Measurements from ENCODE around the gene SH2D6. TPM values are rescaled to one million over a fixed set of nuclear protein-coding genes. Genes with fewer than 3 reads are reported as not detected.

SH2D6 gene
- total and polyA plus RNA-seq, 2 donors (not counting 1 experiment from before 2014, with no cell fraction given), result 0.27 to 1.6 TPM

DNA sequence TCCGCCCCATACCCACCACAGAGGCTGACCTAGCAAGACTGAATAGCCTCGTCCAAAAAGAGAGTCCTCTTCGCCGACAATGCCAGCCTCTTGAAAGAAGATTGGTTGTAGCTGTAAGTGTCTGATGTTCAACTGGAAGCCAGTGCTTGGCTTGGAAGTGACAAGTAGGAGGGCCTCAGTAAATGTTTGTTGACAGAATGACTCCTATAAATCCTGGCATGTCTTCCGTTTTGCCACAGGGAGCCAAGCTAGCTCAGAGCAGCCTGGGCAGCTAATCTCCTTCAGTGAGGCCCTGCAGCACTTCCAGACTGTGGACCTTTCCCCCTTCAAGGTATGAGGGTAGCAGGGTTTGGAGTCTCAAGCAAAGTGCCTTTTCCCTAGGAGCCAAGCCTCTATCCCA is 49.0 kb upstream of the SH2D6 start:
- H3K79me2 ChIP-seq (ENCODE audit: control insufficient read depth, insufficient read depth, low read length), result no peaks in the 10 kb centered on the region
- Mint-ChIP-seq H3K4me3 (no peak overlapping the region), H3K9me3 (ENCODE audit: insufficient read depth) (no peaks in the 10 kb centered on the region), H3K4me1 (no peaks in the 10 kb centered on the region), H3K27me3 (no peaks in the 10 kb centered on the region), H3K27ac (no peak overlapping the region)
- no peaks in the 10 kb centered on the region for H3K4me1 ChIP-seq (ENCODE audit: control insufficient read depth in 2 of 2, insufficient read depth in 2 of 2, low read length in 2 of 2)
- no peaks in the 10 kb centered on the region for H3K27me3 ChIP-seq (replicated peaks in 1 of 4; ENCODE audit: control extremely low read depth in 1 of 4, control insufficient read depth in 3 of 4, insufficient read depth in 4 of 4, low read length in 3 of 4)
- no peak overlapping the region for H3K9ac ChIP-seq (ENCODE audit: low read length)
- ChIA-PET POLR2A (no interaction called here), CTCF (interaction anchor here (0.8 kb wide), 1 partner anchor 183 kb away, joined by 3 read pairs; no protein-coding TSS in a partner anchor)
- TF ChIP-seq, protein P1, sequence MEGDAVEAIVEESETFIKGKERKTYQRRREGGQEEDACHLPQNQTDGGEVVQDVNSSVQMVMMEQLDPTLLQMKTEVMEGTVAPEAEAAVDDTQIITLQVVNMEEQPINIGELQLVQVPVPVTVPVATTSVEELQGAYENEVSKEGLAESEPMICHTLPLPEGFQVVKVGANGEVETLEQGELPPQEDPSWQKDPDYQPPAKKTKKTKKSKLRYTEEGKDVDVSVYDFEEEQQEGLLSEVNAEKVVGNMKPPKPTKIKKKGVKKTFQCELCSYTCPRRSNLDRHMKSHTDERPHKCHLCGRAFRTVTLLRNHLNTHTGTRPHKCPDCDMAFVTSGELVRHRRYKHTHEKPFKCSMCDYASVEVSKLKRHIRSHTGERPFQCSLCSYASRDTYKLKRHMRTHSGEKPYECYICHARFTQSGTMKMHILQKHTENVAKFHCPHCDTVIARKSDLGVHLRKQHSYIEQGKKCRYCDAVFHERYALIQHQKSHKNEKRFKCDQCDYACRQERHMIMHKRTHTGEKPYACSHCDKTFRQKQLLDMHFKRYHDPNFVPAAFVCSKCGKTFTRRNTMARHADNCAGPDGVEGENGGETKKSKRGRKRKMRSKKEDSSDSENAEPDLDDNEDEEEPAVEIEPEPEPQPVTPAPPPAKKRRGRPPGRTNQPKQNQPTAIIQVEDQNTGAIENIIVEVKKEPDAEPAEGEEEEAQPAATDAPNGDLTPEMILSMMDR (IDR thresholded peaks at IDR 0.05), result no peak
- no peak for TF ChIP-seq EZH2 (IDR thresholded peaks at IDR 0.05; ENCODE audit: borderline replicate concordance, insufficient read depth, low read depth, low read length, poor library complexity, severe bottlenecking)
- H3K4me3 ChIP-seq (ENCODE audit: control extremely low read depth in 1 of 5, extremely low read depth in 1 of 5, insufficient read depth in 1 of 5, low read depth in 2 of 5, low read length in 4 of 5), result no peak overlapping the region
- H3K4me2 ChIP-seq (replicated peaks; ENCODE audit: low read depth, low read length, poor library complexity, severe bottlenecking), result no peak overlapping the region
- H3K27ac ChIP-seq (ENCODE audit: low read length in 2 of 2), result no peak overlapping the region
- intact Hi-C loops (cut with micrococcal nuclease), result no loop called here
- ATAC-seq (ENCODE audit: low read depth), result no peak
- H3K9me3 ChIP-seq (ENCODE audit: control extremely low read depth in 1 of 3, control insufficient read depth in 2 of 3, insufficient read depth in 1 of 3, low read length in 2 of 3), result no peaks in the 10 kb centered on the region
- H4K20me1 ChIP-seq (ENCODE audit: control insufficient read depth, insufficient read depth, low read length, poor library complexity, severe bottlenecking), result no peaks in the 10 kb centered on the region
- peaks cover 0 to 9% of the 10 kb centered on the region in 2 experiments for H3K36me3 ChIP-seq (replicated peaks in 1 of 2; ENCODE audit: control extremely low read depth in 1 of 2, control insufficient read depth in 1 of 2, extremely low read depth in 1 of 2, insufficient read depth in 2 of 2, low read length in 1 of 2)
- no peak overlapping the region for H2AFZ ChIP-seq (ENCODE audit: insufficient read depth, low read depth, low read length, poor library complexity, severe bottlenecking)
- no peak for DNase-seq
- WGBS (ENCODE audit: insufficient coverage), result 93% methylated on average over 4 of the region's 5 CpGs

DNA sequence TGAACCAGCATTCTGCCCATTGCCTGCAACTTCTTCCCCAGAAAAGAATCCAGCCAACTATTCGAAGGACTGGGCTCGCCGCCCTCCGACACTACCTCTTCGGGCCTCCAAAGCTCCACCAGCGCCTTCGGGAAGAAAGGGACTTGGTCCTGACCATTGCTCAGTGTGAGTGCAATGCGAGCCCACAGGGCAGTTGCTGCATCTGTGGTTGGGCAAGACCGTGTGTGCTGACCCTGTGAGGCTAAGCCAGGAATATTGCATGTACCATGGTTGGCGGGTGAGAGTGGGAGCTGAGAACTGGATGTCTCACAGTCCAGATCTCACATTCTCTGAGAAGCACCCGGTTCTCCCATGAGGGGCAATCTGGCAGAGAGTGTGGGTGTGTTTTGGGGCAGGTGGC is 47.5 kb upstream of the SH2D6 start:
- intact Hi-C loops (cut with micrococcal nuclease), result no loop called here
- no peak overlapping the region for H3K27ac Mint-ChIP-seq
- no peaks in the 10 kb centered on the region for H3K4me1 ChIP-seq (ENCODE audit: control insufficient read depth in 2 of 2, insufficient read depth in 2 of 2, low read length in 2 of 2)
- no peak for DNase-seq
- no peaks in the 10 kb centered on the region for H4K20me1 ChIP-seq (ENCODE audit: control insufficient read depth, insufficient read depth, low read length, poor library complexity, severe bottlenecking)
- no peaks in the 10 kb centered on the region for H3K4me1 Mint-ChIP-seq
- H3K4me3 ChIP-seq (ENCODE audit: control extremely low read depth in 1 of 5, extremely low read depth in 1 of 5, insufficient read depth in 1 of 5, low read depth in 2 of 5, low read length in 4 of 5), result no peak overlapping the region
- H3K79me2 ChIP-seq (ENCODE audit: control insufficient read depth, insufficient read depth, low read length), result no peaks in the 10 kb centered on the region
- no peak overlapping the region for H3K4me2 ChIP-seq (replicated peaks; ENCODE audit: low read depth, low read length, poor library complexity, severe bottlenecking)
- 94% methylated on average over 10 of the region's 11 CpGs for WGBS (ENCODE audit: insufficient coverage)
- no peak overlapping the region for H3K9ac ChIP-seq (ENCODE audit: low read length)
- H3K27me3 Mint-ChIP-seq, result no peaks in the 10 kb centered on the region
- ChIA-PET CTCF (interaction anchor here (0.6 to 1.3 kb wide), 4 partner anchors 15 to 181 kb away, joined by 3 read pairs; no protein-coding TSS in a partner anchor), POLR2A (no interaction called here)
- TF ChIP-seq, protein P1 (IDR thresholded peaks at IDR 0.05), result no peak
- no peak for TF ChIP-seq EZH2 (IDR thresholded peaks at IDR 0.05; ENCODE audit: borderline replicate concordance, insufficient read depth, low read depth, low read length, poor library complexity, severe bottlenecking)
- H3K9me3 Mint-ChIP-seq (ENCODE audit: insufficient read depth), result no peaks in the 10 kb centered on the region
- H3K9me3 ChIP-seq (ENCODE audit: control extremely low read depth in 1 of 3, control insufficient read depth in 2 of 3, insufficient read depth in 1 of 3, low read length in 2 of 3), result no peaks in the 10 kb centered on the region
- H2AFZ ChIP-seq (ENCODE audit: insufficient read depth, low read depth, low read length, poor library complexity, severe bottlenecking), result no peak overlapping the region
- no peak for ATAC-seq (ENCODE audit: low read depth)
- H3K27ac ChIP-seq (ENCODE audit: low read length in 2 of 2), result no peak overlapping the region
- peaks cover 0 to 12% of the 10 kb centered on the region in 2 experiments for H3K36me3 ChIP-seq (replicated peaks in 1 of 2; ENCODE audit: control extremely low read depth in 1 of 2, control insufficient read depth in 1 of 2, extremely low read depth in 1 of 2, insufficient read depth in 2 of 2, low read length in 1 of 2)
- no peaks in the 10 kb centered on the region for H3K27me3 ChIP-seq (replicated peaks in 1 of 4; ENCODE audit: control extremely low read depth in 1 of 4, control insufficient read depth in 3 of 4, insufficient read depth in 4 of 4, low read length in 3 of 4)
- H3K4me3 Mint-ChIP-seq, result no peak overlapping the region

Data from B cell (primary cell).